ENCODE results near the gene PALLD. TPM values are rescaled to one million over a fixed set of nuclear protein-coding genes. Genes with fewer than 3 reads are reported as not detected.

PALLD gene
- total RNA-seq, 1 experiment from 2014 or later: 23.7 TPM

DNA sequence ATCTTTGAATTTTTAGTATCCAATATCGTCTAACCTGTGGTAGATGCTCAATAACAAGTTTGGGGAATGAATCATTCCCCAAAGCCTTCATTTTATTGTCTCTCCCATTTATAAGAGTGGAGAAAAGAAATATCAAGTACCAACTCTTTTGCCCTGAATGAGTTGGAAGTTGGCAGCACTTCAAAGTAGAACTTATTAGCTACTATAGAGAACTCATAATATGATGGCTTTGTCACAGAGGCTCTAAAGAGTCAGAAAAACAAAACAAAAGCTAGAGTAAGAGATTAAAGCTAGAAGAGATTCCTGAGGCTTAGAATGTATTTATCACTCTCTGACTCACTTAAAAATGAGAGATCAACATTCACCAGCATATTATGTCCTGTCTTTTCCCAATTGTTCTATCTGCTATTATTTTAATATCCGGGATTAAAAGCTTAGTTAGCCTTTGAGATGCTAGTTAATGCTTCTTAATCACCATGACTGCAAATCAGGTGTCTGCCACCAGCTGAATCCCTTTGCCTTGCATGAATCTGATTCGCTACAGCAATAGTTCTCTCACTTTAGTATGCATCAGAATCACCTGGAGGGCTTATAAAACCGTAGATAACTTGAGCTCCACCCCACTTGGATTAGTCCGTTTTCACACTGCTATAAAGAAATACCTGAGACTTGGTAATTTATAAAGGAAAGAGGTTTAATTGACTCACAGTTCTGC, 77.9 kb downstream of the PALLD start (continued):
- no peak for TF ChIP-seq TP53 (CRISPR knock-in tag; IDR thresholded peaks at IDR 0.05)
- no peak for TF ChIP-seq TEAD4 (CRISPR knock-in tag; IDR thresholded peaks at IDR 0.05)
- no peak for TF ChIP-seq ATF1 (CRISPR knock-in tag; IDR thresholded peaks at IDR 0.05)
- no peak for TF ChIP-seq RORB (CRISPR knock-in tag; IDR thresholded peaks at IDR 0.05)
- TF ChIP-seq, protein P1, sequence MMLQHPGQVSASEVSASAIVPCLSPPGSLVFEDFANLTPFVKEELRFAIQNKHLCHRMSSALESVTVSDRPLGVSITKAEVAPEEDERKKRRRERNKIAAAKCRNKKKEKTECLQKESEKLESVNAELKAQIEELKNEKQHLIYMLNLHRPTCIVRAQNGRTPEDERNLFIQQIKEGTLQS (CRISPR knock-in tag; conservative IDR thresholded peaks at IDR 0.05): no peak
- TF ChIP-seq, protein P2, sequence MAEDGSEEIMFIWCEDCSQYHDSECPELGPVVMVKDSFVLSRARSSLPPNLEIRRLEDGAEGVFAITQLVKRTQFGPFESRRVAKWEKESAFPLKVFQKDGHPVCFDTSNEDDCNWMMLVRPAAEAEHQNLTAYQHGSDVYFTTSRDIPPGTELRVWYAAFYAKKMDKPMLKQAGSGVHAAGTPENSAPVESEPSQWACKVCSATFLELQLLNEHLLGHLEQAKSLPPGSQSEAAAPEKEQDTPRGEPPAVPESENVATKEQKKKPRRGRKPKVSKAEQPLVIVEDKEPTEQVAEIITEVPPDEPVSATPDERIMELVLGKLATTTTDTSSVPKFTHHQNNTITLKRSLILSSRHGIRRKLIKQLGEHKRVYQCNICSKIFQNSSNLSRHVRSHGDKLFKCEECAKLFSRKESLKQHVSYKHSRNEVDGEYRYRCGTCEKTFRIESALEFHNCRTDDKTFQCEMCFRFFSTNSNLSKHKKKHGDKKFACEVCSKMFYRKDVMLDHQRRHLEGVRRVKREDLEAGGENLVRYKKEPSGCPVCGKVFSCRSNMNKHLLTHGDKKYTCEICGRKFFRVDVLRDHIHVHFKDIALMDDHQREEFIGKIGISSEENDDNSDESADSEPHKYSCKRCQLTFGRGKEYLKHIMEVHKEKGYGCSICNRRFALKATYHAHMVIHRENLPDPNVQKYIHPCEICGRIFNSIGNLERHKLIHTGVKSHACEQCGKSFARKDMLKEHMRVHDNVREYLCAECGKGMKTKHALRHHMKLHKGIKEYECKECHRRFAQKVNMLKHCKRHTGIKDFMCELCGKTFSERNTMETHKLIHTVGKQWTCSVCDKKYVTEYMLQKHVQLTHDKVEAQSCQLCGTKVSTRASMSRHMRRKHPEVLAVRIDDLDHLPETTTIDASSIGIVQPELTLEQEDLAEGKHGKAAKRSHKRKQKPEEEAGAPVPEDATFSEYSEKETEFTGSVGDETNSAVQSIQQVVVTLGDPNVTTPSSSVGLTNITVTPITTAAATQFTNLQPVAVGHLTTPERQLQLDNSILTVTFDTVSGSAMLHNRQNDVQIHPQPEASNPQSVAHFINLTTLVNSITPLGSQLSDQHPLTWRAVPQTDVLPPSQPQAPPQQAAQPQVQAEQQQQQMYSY (CRISPR knock-in tag; IDR thresholded peaks at IDR 0.05): no peak
- TF ChIP-seq HMGA2 (CRISPR knock-in tag; IDR thresholded peaks at IDR 0.05): no peak
- no peak for TF ChIP-seq NFYB (CRISPR knock-in tag; conservative IDR thresholded peaks at IDR 0.05; ENCODE audit: low read depth)
- TF ChIP-seq ZNF317 (CRISPR knock-in tag; IDR thresholded peaks at IDR 0.05; ENCODE audit: borderline replicate concordance, low read depth): no peak

DNA sequence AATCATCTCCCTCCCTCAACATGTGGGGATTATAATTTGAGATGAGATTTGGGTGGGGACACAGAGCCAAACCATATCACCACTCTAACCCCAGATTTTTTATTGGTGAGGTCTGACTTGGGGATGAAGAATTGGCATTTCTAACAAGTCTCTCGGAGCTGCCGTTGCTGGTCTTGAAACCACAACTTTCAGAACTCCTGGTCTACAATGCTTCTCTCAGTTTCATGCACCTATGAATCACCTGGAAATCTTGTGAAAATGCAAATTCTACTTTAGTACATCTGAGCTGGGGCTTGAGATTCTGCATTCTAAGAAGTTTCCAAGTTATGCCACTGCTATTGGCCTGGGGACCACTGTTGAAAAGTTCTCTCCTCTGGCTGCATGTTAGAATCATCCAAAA, 78.6 kb downstream of the PALLD start:
- H3K4me3 Mint-ChIP-seq: no peak overlapping the region
- ATAC-seq (no peak), DNase-seq (ENCODE audit: low spot score) (no peak)
- 0 out of 2 replicates have a peak, but pooled peaks cover under 1% of the 10 kb centered on the region for H3K36me3 Mint-ChIP-seq
- CTCF ChIA-PET: interaction anchor here (0.9 kb wide), 1 partner anchor 10 kb away, joined by 4 read pairs; no protein-coding TSS in a partner anchor
- no peaks in the 10 kb centered on the region for H3K4me1 Mint-ChIP-seq
- H3K27me3 Mint-ChIP-seq (ENCODE audit: low read depth): no peaks in the 10 kb centered on the region; the same call in 1 of the 2 replicates
- H3K9me3 Mint-ChIP-seq: no peaks in the 10 kb centered on the region
- TF ChIP-seq, protein P3, sequence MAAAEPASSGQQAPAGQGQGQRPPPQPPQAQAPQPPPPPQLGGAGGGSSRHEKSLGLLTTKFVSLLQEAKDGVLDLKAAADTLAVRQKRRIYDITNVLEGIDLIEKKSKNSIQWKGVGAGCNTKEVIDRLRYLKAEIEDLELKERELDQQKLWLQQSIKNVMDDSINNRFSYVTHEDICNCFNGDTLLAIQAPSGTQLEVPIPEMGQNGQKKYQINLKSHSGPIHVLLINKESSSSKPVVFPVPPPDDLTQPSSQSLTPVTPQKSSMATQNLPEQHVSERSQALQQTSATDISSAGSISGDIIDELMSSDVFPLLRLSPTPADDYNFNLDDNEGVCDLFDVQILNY (CRISPR knock-in tag; IDR thresholded peaks at IDR 0.05): no peak
- TF ChIP-seq PREB (CRISPR knock-in tag; IDR thresholded peaks at IDR 0.05; ENCODE audit: borderline replicate concordance) (no peak), TEAD4 (CRISPR knock-in tag; IDR thresholded peaks at IDR 0.05) (no peak), ZNF138 (CRISPR knock-in tag; conservative IDR thresholded peaks at IDR 0.05) (no peak)
- POLR2A ChIA-PET: no interaction called here
- no peak overlapping the region for H3K27ac Mint-ChIP-seq

- Mint-ChIP-seq H3K27ac (no peak overlapping the region), H3K4me1 (no peaks in the 10 kb centered on the region), H3K36me3 (peaks cover 12% of the 10 kb centered on the region), H3K4me3 (no peak overlapping the region), H3K27me3 (ENCODE audit: low read depth) (no peaks in the 10 kb centered on the region; the same call in 1 of the 2 replicates), H3K9me3 (peaks cover 21% of the 10 kb centered on the region)
- ChIA-PET CTCF (no interaction called here), POLR2A (no interaction called here)
- no peak for ATAC-seq
- DNase-seq (ENCODE audit: low spot score): no peak
- TF ChIP-seq ZNF532 (CRISPR knock-in tag; IDR thresholded peaks at IDR 0.05; ENCODE audit: borderline replicate concordance) (no peak), FOXP1 (CRISPR knock-in tag; IDR thresholded peaks at IDR 0.05; ENCODE audit: borderline replicate concordance) (no peak), NFATC4 (CRISPR knock-in tag; IDR thresholded peaks at IDR 0.05) (no peak), ZNF121 (CRISPR knock-in tag; IDR thresholded peaks at IDR 0.05) (no peak)
- TF ChIP-seq, protein P4, sequence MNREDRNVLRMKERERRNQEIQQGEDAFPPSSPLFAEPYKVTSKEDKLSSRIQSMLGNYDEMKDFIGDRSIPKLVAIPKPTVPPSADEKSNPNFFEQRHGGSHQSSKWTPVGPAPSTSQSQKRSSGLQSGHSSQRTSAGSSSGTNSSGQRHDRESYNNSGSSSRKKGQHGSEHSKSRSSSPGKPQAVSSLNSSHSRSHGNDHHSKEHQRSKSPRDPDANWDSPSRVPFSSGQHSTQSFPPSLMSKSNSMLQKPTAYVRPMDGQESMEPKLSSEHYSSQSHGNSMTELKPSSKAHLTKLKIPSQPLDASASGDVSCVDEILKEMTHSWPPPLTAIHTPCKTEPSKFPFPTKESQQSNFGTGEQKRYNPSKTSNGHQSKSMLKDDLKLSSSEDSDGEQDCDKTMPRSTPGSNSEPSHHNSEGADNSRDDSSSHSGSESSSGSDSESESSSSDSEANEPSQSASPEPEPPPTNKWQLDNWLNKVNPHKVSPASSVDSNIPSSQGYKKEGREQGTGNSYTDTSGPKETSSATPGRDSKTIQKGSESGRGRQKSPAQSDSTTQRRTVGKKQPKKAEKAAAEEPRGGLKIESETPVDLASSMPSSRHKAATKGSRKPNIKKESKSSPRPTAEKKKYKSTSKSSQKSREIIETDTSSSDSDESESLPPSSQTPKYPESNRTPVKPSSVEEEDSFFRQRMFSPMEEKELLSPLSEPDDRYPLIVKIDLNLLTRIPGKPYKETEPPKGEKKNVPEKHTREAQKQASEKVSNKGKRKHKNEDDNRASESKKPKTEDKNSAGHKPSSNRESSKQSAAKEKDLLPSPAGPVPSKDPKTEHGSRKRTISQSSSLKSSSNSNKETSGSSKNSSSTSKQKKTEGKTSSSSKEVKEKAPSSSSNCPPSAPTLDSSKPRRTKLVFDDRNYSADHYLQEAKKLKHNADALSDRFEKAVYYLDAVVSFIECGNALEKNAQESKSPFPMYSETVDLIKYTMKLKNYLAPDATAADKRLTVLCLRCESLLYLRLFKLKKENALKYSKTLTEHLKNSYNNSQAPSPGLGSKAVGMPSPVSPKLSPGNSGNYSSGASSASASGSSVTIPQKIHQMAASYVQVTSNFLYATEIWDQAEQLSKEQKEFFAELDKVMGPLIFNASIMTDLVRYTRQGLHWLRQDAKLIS (CRISPR knock-in tag; IDR thresholded peaks at IDR 0.05; ENCODE audit: borderline replicate concordance): no peak
Measured at GRCh38 chr4:168577624-168578023, 80.8 kb downstream of the PALLD start.

Data from WTC11 (cell line).